ENCODE measurements around the gene VSIG2.

The VSIG2 gene

DNA sequence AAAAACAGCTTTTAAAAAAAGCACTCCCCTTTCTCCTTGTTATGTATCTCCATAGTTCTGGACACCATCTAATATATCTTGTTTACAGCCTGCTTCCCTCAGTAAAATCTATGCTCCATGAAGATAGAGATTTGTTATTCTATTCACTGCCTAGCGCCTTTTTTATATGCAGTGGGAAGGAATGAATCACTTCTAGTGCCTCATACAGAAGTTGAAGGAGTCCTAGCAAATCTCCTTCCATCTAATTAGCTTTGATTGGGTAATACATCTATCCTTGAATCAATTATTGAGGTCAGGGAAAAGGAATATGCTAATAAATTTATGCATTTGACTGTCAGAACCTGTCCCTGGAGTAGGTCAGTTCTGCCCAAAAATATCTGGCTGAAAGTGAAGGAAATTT is 52.5 kb downstream of the VSIG2 start:
- TF ChIP-seq, protein P1, sequence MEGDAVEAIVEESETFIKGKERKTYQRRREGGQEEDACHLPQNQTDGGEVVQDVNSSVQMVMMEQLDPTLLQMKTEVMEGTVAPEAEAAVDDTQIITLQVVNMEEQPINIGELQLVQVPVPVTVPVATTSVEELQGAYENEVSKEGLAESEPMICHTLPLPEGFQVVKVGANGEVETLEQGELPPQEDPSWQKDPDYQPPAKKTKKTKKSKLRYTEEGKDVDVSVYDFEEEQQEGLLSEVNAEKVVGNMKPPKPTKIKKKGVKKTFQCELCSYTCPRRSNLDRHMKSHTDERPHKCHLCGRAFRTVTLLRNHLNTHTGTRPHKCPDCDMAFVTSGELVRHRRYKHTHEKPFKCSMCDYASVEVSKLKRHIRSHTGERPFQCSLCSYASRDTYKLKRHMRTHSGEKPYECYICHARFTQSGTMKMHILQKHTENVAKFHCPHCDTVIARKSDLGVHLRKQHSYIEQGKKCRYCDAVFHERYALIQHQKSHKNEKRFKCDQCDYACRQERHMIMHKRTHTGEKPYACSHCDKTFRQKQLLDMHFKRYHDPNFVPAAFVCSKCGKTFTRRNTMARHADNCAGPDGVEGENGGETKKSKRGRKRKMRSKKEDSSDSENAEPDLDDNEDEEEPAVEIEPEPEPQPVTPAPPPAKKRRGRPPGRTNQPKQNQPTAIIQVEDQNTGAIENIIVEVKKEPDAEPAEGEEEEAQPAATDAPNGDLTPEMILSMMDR (IDR thresholded peaks at IDR 0.05; ENCODE audit: borderline replicate concordance, insufficient read depth, low read depth, low read length): no peak
- no peak overlapping the region for H3K4me3 ChIP-seq (ENCODE audit: low read depth, low read length)

Data from GM12875 (cell line).